Esophagus muscularis mucosa (tissue), 4 donors: ENCODE data around the gene MBOAT2. TPM values are rescaled to one million over a fixed set of nuclear protein-coding genes. Genes with fewer than 3 reads are reported as not detected.
"Not testable (repeated sequence)": the region's sequence is repeated elsewhere in the genome, so short reads cannot be mapped to it uniquely, and the experiment has no call there.

ENCODE experiments used
- DNase-seq: peaks from one replicate; pipeline ENCODE4 v3.0.0-alpha.2; 2017; ENCODE audit errors: extremely low spot score
- H3K27ac ChIP-seq, 4 donors: fragments of 200-600 bp; sonication (generic); replicated peaks in 1 of 4; 1 replicate in 3 of 4; 2 replicates in 1 of 4; pipeline ENCODE4 v1.5.1; 2016 to 2019; ENCODE audit warnings: mild to moderate bottlenecking in 1 of 4
- H3K27me3 ChIP-seq, 4 donors: fragments of 200-600 bp; sonication (generic); one replicate each; pipeline versions ENCODE4 v1.5.1 to v1.6.0; 2016 to 2019
- H3K36me3 ChIP-seq, 4 donors: fragments of 200-600 bp; sonication (generic); one replicate each; pipeline ENCODE4 v1.5.1; 2016 to 2019
- H3K4me1 ChIP-seq, 4 donors: fragments of 200-600 bp; sonication (generic); one replicate each; pipeline ENCODE4 v1.5.1; 2016 to 2019
- H3K4me3 ChIP-seq, 4 donors: fragments of 200-600 bp; sonication (generic); 1 replicate in 2 of 4; 2 replicates in 2 of 4; pipeline ENCODE4 v1.5.1; 2016 to 2019; ENCODE audit warnings: mild to moderate bottlenecking in 4 of 4, moderate library complexity in 1 of 4
- H3K9me3 ChIP-seq, 4 donors: fragments of 200-600 bp; sonication (generic); 1 replicate in 3 of 4; 2 replicates in 1 of 4; pipeline ENCODE4 v1.5.1; 2016 to 2019
- CTCF ChIP-seq, 3 experiments: fragments of 200-600 bp in 2 of 3; fragments of 450-650 bp in 1 of 3; sonication (generic) in 2 of 3; IDR thresholded peaks; one replicate each; pipeline ENCODE4 v1.5.1; 2017 to 2019; ENCODE audit warnings: antibody characterized with exemption in 3 of 3, mild to moderate bottlenecking in 2 of 3, moderate library complexity in 1 of 3
- EP300 ChIP-seq: sonication (generic); formaldehyde crosslinking; IDR thresholded peaks from one replicate; pipeline ENCODE4 v1.6.1; 2017; ENCODE audit warnings: antibody characterized with exemption
- POLR2A ChIP-seq: fragments of 450-650 bp; IDR thresholded peaks from one replicate; pipeline ENCODE4 v1.6.1; 2017; ENCODE audit warnings: antibody characterized with exemption, moderate library complexity, mild to moderate bottlenecking, low read depth
- POLR2AphosphoS5 ChIP-seq, 2 donors: sonication (generic); formaldehyde crosslinking; IDR thresholded peaks; one replicate each; pipeline ENCODE4 v1.6.1; 2017; ENCODE audit warnings: antibody characterized with exemption in 2 of 2
- WGBS: methylation state at CpG from one replicate; pipeline ENCODE4 v1.1.5; 2018; 5-methylcytosine and 5-hydroxymethylcytosine counted together
- intact Hi-C: fragments of 100-400 bp; cut with DNase I; formaldehyde crosslinking; loops from one replicate; pipeline ENCODE4 v1.15.1; 2023
- total RNA-seq, 4 donors: library from RNA; depleted of rRNA; stranded (reverse); fragments of >200 nt; gene quantifications; one replicate each; pipeline versions ENCODE4 v1.1.0 to v1.2.1, GENCODE V29; 2016

The MBOAT2 gene
- total RNA-seq, 4 donors from 2014 or later = 14.1 to 19.9 (median 17.0) TPM

- H3K9me3 ChIP-seq = no peaks in the 10 kb centered on the region
- H3K36me3 ChIP-seq = no peaks in the 10 kb centered on the region
- H3K4me1 ChIP-seq = no peaks in the 10 kb centered on the region
- TF ChIP-seq EP300 = no peak
- TF ChIP-seq POLR2A = no peak
- TF ChIP-seq POLR2AphosphoS5 (IDR thresholded peaks at IDR 0.05) = no peak
- no peak for TF ChIP-seq CTCF (IDR thresholded peaks at IDR 0.05)
- 93% methylated on average over 1 of the region's 1 CpG for WGBS
- DNase-seq = no peak
- intact Hi-C loops = no loop called here
- no peaks in the 10 kb centered on the region for H3K27me3 ChIP-seq
- H3K27ac ChIP-seq = no peak overlapping the region
- no peak overlapping the region for H3K4me3 ChIP-seq
Measured at GRCh38 chr2:8918412-8918811, 85.1 kb downstream of the MBOAT2 start.

- Histone ChIP-seq H3K27ac (no peak overlapping the region), H3K4me1 (no peaks in the 10 kb centered on the region), H3K4me3 (no peak overlapping the region), H3K36me3 (no peaks in the 10 kb centered on the region), H3K27me3 (no peaks in the 10 kb centered on the region), H3K9me3 (no peaks in the 10 kb centered on the region)
- TF ChIP-seq EP300 (no peak), POLR2AphosphoS5 (IDR thresholded peaks at IDR 0.05) (no peak), POLR2A (no peak), CTCF (IDR thresholded peaks at IDR 0.05) (no peak)
- intact Hi-C loops = no loop called here
- no peak for DNase-seq
- 95% methylated on average over 4 of the region's 4 CpGs for WGBS
Measured at GRCh38 chr2:8915941-8916340, 87.5 kb downstream of the MBOAT2 start.

- H3K27ac ChIP-seq, H3K4me3 ChIP-seq, intact Hi-C loops, DNase-seq, H3K4me1 ChIP-seq, H3K9me3 ChIP-seq, H3K27me3 ChIP-seq, H3K36me3 ChIP-seq: not testable (repeated sequence)
- 98% methylated on average over 5 of the region's 5 CpGs for WGBS
Measured at GRCh38 chr2:8913767-8914166, 89.7 kb downstream of the MBOAT2 start.

GRCh38 chr2:8907764-8908288 lies 95.7 kb downstream of the MBOAT2 start:
- intact Hi-C loops = no loop called here
- Histone ChIP-seq H3K4me1 (no peaks in the 10 kb centered on the region), H3K4me3 (no peak overlapping the region), H3K27me3 (no peaks in the 10 kb centered on the region), H3K9me3 (peaks cover 0 to 12% (median 0%) of the 10 kb centered on the region in 4 donors), H3K27ac (no peak overlapping the region), H3K36me3 (peaks cover 0 to 3% (median 0%) of the 10 kb centered on the region in 4 donors)
- no peak for DNase-seq
- TF ChIP-seq POLR2AphosphoS5 (IDR thresholded peaks at IDR 0.05) = no peak
- TF ChIP-seq POLR2A = no peak
- no peak for TF ChIP-seq EP300
- no peak for TF ChIP-seq CTCF (IDR thresholded peaks at IDR 0.05)
- whole genome bisulfite sequencing = 91% methylated on average over 3 of the region's 3 CpGs

- H3K4me3 ChIP-seq, H3K27ac ChIP-seq, intact Hi-C loops, DNase-seq, H3K27me3 ChIP-seq, H3K4me1 ChIP-seq, H3K9me3 ChIP-seq: not testable (repeated sequence)
- WGBS = 98% methylated on average over 7 of the region's 7 CpGs
- H3K36me3 ChIP-seq = peaks cover 0 to 20% (median 10%) of the 10 kb centered on the region in 4 donors
Measured at GRCh38 chr2:8903924-8904323, 99.6 kb downstream of the MBOAT2 start.

- DNase-seq, intact Hi-C loops, H3K9me3 ChIP-seq, H3K27ac ChIP-seq, H3K4me1 ChIP-seq, H3K4me3 ChIP-seq, H3K27me3 ChIP-seq: not testable (repeated sequence)
- peaks cover 0 to 20% (median 10%) of the 10 kb centered on the region in 4 donors for H3K36me3 ChIP-seq
- WGBS = 95% methylated on average over 7 of the region's 7 CpGs
Measured at GRCh38 chr2:8902757-8903156, 100.7 kb downstream of the MBOAT2 start.

GRCh38 chr2:8897206-8897605 lies 106.3 kb downstream of the MBOAT2 start:
- H3K9me3 ChIP-seq, H3K27me3 ChIP-seq, intact Hi-C loops, DNase-seq, H3K27ac ChIP-seq, H3K4me1 ChIP-seq, H3K4me3 ChIP-seq: not testable (repeated sequence)
- WGBS = 83% methylated on average over 1 of the region's 1 CpG
- H3K36me3 ChIP-seq = peaks cover 0 to 31% (median 12%) of the 10 kb centered on the region in 4 donors

GRCh38 chr2:8896671-8897070 lies 106.8 kb downstream of the MBOAT2 start:
- H3K27me3 ChIP-seq, DNase-seq, intact Hi-C loops, H3K4me1 ChIP-seq, H3K4me3 ChIP-seq, H3K9me3 ChIP-seq, H3K27ac ChIP-seq: not testable (repeated sequence)
- 84% methylated on average over 5 of the region's 5 CpGs for WGBS
- peaks cover 0 to 26% (median 7%) of the 10 kb centered on the region in 4 donors for H3K36me3 ChIP-seq

- 97% methylated on average over 13 of the region's 13 CpGs for WGBS
- intact Hi-C loops, H3K27me3 ChIP-seq: not testable (repeated sequence)
Measured at GRCh38 chr2:8895087-8895912, 108.2 kb downstream of the MBOAT2 start.

More at GRCh38 chr2:8895087-8895912, 108.2 kb downstream of the MBOAT2 start:
- DNase-seq, H3K4me1 ChIP-seq, H3K27ac ChIP-seq, H3K9me3 ChIP-seq, H3K4me3 ChIP-seq: not testable (repeated sequence)
- peaks cover 0 to 18% (median 6%) of the 10 kb centered on the region in 4 donors for H3K36me3 ChIP-seq
